ENCODE measurements around the gene SAMD11.

Gene SAMD11

DNA sequence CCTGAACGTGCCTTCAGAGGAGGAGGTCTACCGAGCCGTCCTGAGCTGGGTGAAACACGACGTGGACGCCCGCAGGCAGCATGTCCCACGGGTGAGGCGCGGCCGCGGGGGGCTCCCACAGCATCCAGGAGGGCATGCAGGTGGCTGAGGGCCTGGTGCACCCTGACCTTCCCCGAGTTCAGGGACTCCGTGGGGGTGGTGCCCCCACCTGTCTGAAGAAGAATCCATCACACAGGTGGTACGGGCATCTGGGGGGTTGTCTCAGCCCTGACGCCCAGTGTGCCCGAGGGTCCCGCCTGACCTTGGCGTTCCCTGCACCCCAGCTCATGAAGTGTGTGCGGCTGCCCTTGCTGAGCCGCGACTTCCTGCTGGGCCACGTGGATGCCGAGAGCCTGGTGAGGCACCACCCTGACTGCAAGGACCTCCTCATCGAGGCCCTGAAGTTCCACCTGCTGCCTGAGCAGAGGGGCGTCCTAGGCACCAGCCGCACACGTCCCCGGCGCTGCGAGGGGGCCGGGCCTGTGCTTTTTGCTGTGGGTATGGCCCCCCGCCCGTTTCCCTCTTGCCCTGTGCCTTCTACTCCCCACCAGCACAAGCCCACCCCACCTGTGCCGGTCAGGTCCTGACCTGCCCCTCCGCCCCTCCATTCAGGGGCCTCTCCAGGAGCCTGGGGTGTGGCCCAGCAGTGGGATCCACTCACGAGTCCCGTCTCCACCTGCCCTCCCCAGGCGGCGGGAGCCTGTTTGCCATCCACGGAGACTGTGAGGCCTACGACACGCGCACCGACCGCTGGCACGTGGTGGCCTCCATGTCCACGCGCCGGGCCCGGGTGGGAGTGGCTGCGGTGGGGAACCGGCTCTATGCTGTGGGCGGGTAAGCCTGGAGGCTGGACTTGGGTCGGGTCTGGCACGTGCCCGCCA is 38.9 kb downstream of the SAMD11 start:
- H3K4me3 ChIP-seq (ENCODE audit: low read length) = no peak overlapping the region
- TF ChIP-seq, protein P1, sequence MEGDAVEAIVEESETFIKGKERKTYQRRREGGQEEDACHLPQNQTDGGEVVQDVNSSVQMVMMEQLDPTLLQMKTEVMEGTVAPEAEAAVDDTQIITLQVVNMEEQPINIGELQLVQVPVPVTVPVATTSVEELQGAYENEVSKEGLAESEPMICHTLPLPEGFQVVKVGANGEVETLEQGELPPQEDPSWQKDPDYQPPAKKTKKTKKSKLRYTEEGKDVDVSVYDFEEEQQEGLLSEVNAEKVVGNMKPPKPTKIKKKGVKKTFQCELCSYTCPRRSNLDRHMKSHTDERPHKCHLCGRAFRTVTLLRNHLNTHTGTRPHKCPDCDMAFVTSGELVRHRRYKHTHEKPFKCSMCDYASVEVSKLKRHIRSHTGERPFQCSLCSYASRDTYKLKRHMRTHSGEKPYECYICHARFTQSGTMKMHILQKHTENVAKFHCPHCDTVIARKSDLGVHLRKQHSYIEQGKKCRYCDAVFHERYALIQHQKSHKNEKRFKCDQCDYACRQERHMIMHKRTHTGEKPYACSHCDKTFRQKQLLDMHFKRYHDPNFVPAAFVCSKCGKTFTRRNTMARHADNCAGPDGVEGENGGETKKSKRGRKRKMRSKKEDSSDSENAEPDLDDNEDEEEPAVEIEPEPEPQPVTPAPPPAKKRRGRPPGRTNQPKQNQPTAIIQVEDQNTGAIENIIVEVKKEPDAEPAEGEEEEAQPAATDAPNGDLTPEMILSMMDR (conservative IDR thresholded peaks at IDR 0.05; ENCODE audit: low read depth, low read length) = no peak

DNA sequence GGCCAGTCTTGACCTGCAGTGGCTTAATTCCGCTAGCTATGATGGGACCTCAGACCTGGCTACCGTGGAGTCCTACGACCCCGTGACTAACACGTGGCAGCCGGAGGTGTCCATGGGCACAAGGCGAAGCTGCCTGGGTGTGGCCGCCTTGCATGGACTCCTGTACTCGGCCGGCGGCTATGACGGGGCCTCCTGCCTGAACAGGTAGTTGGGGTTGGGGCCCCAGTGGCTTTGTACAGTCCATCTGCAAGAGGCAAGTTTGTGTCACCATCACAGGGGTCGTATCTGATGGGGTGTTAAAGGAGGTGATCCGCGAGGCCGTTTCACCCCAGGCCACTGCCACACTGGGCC is 39.6 kb downstream of the SAMD11 start:
- TF ChIP-seq, protein P1 (conservative IDR thresholded peaks at IDR 0.05; ENCODE audit: low read depth, low read length) = no peak
- DNase-seq (ENCODE audit: low read depth) = no peak
- no peak overlapping the region for H3K4me3 ChIP-seq (ENCODE audit: low read length)

More for the DNA sequence above, 38.9 kb downstream of the SAMD11 start:
- DNase-seq (ENCODE audit: low read depth) = no peak

DNA sequence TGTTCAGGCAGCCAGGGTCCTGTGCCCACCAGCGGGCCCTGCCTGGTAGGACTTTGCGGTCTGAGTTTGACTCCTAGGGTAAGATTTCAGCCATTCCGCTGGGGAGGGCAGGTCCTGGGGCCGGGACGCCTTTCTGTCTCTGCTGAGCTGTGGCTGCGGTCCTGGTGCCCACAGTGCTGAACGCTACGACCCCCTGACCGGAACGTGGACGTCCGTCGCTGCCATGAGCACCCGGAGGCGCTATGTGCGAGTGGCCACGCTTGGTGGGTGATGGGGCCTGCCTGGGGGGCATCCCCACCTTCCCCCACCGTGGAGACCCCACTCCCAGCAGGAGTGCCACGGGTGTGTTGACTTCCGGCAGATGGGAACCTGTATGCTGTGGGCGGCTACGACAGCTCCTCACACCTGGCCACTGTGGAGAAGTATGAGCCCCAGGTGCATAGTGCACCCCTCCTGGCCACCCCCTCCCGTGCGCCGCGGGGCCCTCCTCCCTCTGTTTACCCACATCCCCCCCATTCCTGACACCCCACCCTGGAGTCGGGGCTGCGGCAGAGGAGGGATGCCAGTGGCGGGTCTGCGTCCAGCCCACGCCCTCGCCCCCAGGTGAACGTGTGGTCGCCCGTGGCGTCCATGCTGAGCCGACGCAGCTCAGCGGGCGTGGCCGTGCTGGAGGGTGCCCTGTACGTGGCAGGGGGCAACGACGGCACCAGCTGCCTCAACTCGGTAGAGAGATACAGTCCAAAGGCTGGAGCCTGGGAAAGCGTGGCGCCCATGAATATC is 40.2 kb downstream of the SAMD11 start:
- no peak for DNase-seq (ENCODE audit: low read depth)
- no peak overlapping the region for H3K4me3 ChIP-seq (ENCODE audit: low read length)
- TF ChIP-seq, protein P1 (conservative IDR thresholded peaks at IDR 0.05; ENCODE audit: low read depth, low read length) = no peak

DNA sequence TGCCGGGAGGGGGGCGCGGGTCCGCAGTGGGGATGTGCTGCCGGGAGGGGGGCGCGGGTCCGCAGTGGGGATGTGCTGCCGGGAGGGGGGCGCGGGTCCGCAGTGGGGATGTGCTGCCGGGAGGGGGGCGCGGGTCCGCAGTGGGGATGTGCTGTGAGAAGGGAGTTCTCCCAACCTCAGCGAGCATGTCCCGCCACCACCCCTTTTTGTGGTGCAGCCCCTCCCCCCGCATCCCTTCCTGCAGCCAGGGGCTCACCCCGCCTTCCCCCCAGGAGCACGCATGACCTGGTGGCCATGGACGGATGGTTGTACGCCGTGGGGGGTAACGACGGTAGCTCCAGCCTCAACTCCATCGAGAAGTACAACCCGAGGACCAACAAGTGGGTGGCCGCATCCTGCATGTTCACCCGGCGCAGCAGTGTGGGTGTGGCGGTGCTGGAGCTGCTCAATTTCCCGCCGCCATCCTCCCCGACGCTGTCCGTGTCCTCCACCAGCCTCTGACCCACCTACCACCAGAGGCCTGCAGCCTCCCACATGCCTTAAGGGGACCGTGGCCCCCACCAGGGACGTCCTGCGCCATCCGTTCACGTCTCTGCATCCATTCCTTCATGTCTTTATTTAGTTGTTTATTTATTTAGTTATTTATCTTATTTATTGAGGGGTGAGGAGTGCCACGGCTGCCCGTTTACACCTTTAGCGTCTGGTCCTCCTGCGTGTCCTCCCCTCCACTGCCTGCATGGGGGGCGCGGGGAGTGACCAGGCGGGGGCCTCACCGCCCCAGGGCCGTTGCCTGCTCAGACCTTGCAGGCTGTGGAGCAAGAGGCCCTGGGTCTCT is 41.2 kb downstream of the SAMD11 start:
- no peak overlapping the region for H3K4me3 ChIP-seq (ENCODE audit: low read length)
- TF ChIP-seq, protein P1 (conservative IDR thresholded peaks at IDR 0.05; ENCODE audit: low read depth, low read length) = no peak
- no peak for DNase-seq (ENCODE audit: low read depth)

DNA sequence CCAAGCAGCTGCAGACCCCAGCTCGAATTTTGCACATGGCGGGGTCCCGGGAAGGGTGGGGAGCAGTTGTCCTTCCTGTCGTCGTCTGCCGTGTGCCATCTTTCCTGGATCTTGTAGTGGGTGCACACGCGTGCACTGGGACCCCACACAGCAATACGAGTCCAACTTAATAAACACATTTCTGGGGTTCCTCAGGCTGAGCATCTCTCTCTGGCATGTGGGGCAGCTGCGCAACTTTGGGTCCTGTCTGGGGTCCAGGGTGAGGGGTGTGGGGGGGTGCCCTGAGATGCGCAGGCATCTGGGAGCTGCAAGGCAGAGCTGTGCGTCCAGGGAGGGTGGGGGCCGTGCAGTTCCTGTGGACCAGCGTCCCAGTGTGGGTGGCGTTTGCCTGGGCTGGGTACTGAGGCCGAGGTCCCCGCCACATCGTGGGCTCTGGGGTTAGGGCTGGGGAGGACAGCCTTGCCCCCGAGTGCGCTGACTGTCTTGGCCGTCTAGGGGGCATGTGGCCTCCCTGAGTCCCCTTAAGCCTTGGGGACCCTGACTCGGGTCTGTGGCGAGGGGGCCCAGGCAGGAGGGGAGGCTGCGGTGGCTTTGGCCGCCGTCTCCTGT is 41.9 kb downstream of the SAMD11 start:
- H3K4me3 ChIP-seq (ENCODE audit: low read length) = no peak overlapping the region
- TF ChIP-seq, protein P1 (conservative IDR thresholded peaks at IDR 0.05; ENCODE audit: low read depth, low read length) = no peak
- no peak for DNase-seq (ENCODE audit: low read depth)

DNA sequence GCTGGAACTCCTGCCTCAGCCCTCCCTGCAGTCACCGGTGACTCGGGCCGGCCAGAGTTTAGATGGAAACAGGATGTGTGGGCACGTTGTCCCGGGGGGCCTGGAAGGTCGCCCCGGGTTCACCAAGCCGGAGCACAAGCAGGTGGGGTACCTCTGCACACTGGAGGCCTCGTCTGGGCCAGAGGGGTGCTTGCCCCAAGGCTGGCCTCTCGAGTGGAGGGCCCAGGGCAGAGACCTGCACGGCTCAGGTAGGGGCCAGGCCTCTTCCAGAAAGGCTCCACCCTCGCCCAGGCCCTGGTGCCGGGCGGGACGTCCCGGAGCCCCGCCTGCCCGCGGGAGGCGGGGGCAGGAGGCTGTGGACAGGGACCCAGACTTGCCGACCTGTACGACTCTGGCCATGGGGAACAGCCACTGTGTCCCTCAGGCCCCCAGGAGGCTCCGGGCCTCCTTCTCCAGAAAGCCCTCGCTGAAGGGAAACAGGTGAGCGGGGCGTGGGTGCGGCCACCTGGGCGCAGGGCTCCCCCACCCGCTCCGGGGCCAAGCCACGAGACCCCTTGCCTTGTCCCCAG is 42.5 kb downstream of the SAMD11 start, which contains the start of gene PLEKHN1:
Gene PLEKHN1 (plus strand): TSS at position 348 of the 569 bp plus-strand sequence. CDS start 50 bp downstream, at position 398.
- DNase-seq (ENCODE audit: low read depth) = no peak
- TF ChIP-seq, protein P1 (conservative IDR thresholded peaks at IDR 0.05; ENCODE audit: low read depth, low read length) = no peak

More for the DNA sequence above, 42.5 kb downstream of the SAMD11 start, which contains the start of gene PLEKHN1:
- H3K4me3 ChIP-seq (ENCODE audit: low read length) = peak within 1 kb of the TSS; percentile 58
